ENCODE measurements around the gene AARS2.
A peak's percentile ranks its signal among the peaks of the same experiment; 100 is the strongest.

The AARS2 gene

GRCh38 chr6:44342052-44342451 is 28.9 kb upstream of the AARS2 start:
- H3K9ac ChIP-seq = no peak overlapping the region
- TF ChIP-seq, protein P1, sequence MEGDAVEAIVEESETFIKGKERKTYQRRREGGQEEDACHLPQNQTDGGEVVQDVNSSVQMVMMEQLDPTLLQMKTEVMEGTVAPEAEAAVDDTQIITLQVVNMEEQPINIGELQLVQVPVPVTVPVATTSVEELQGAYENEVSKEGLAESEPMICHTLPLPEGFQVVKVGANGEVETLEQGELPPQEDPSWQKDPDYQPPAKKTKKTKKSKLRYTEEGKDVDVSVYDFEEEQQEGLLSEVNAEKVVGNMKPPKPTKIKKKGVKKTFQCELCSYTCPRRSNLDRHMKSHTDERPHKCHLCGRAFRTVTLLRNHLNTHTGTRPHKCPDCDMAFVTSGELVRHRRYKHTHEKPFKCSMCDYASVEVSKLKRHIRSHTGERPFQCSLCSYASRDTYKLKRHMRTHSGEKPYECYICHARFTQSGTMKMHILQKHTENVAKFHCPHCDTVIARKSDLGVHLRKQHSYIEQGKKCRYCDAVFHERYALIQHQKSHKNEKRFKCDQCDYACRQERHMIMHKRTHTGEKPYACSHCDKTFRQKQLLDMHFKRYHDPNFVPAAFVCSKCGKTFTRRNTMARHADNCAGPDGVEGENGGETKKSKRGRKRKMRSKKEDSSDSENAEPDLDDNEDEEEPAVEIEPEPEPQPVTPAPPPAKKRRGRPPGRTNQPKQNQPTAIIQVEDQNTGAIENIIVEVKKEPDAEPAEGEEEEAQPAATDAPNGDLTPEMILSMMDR (IDR thresholded peaks at IDR 0.05) = no peak
- H3K9me3 ChIP-seq (ENCODE audit: control insufficient read depth, low read length) = no peaks in the 10 kb centered on the region
- no peak overlapping the region for H3K27ac ChIP-seq
- no peak overlapping the region for H3K4me3 ChIP-seq (ENCODE audit: low read depth, low read length)
- no peaks in the 10 kb centered on the region for H3K4me1 ChIP-seq
- H3K27me3 ChIP-seq (ENCODE audit: control insufficient read depth, insufficient read depth, low read length) = no peaks in the 10 kb centered on the region
- H2AFZ ChIP-seq = peak overlapping the region; percentile 63
- no peaks in the 10 kb centered on the region for H3K36me3 ChIP-seq (ENCODE audit: control insufficient read depth, insufficient read depth, low read length)
- H3K79me2 ChIP-seq = no peaks in the 10 kb centered on the region
- H3K4me2 ChIP-seq (ENCODE audit: low read length) = no peak overlapping the region

- Histone ChIP-seq H3K9me3 (ENCODE audit: control insufficient read depth, low read length) (no peaks in the 10 kb centered on the region), H3K27me3 (ENCODE audit: control insufficient read depth, insufficient read depth, low read length) (no peaks in the 10 kb centered on the region), H3K4me3 (ENCODE audit: low read depth, low read length) (no peak overlapping the region), H2AFZ (no peak overlapping the region), H3K79me2 (no peaks in the 10 kb centered on the region), H3K36me3 (ENCODE audit: control insufficient read depth, insufficient read depth, low read length) (no peaks in the 10 kb centered on the region), H3K27ac (no peak overlapping the region), H3K4me1 (no peaks in the 10 kb centered on the region), H3K4me2 (ENCODE audit: low read length) (no peak overlapping the region), H3K9ac (no peak overlapping the region)
- TF ChIP-seq, protein P1 (IDR thresholded peaks at IDR 0.05) = no peak
Measured at GRCh38 chr6:44341095-44341890, 28.1 kb upstream of the AARS2 start.

- Histone ChIP-seq H3K79me2 (no peaks in the 10 kb centered on the region), H3K36me3 (ENCODE audit: control insufficient read depth, insufficient read depth, low read length) (no peaks in the 10 kb centered on the region), H3K9me3 (ENCODE audit: control insufficient read depth, low read length) (no peaks in the 10 kb centered on the region), H3K27me3 (ENCODE audit: control insufficient read depth, insufficient read depth, low read length) (no peaks in the 10 kb centered on the region), H3K4me1 (no peaks in the 10 kb centered on the region), H3K27ac (no peak overlapping the region), H2AFZ (no peak overlapping the region), H3K9ac (no peak overlapping the region), H3K4me3 (ENCODE audit: low read depth, low read length) (no peak overlapping the region), H3K4me2 (ENCODE audit: low read length) (no peak overlapping the region)
- TF ChIP-seq, protein P1 (IDR thresholded peaks at IDR 0.05) = no peak
Measured at GRCh38 chr6:44339763-44340625, 26.8 kb upstream of the AARS2 start.

DNA sequence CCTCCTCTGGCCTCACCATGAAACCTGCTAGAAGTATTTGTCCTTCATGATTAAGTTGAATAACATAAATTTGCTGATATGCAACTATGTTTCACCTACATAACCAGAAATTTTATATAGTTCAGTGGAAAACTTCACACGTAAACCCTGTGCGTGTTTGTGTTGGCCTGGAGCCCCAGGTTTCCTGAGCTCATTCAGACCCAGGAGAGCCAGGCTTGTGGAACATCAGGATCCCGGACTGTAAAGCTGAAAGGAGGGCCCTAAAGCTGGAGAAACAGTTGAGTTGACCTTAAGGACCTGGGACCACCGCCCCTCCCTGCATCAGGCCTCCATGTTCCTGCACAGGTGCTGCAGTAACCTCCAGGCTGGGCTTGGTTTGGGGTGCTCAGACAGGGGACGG is 26.2 kb upstream of the AARS2 start:
- H3K9ac ChIP-seq = no peak overlapping the region
- H3K4me3 ChIP-seq (ENCODE audit: low read depth, low read length) = no peak overlapping the region
- TF ChIP-seq, protein P1 (IDR thresholded peaks at IDR 0.05) = no peak
- H3K27ac ChIP-seq = no peak overlapping the region
- H3K4me2 ChIP-seq (ENCODE audit: low read length) = no peak overlapping the region
- H3K9me3 ChIP-seq (ENCODE audit: control insufficient read depth, low read length) = no peaks in the 10 kb centered on the region
- no peaks in the 10 kb centered on the region for H3K27me3 ChIP-seq (ENCODE audit: control insufficient read depth, insufficient read depth, low read length)
- H3K79me2 ChIP-seq = no peaks in the 10 kb centered on the region
- no peaks in the 10 kb centered on the region for H3K4me1 ChIP-seq
- no peaks in the 10 kb centered on the region for H3K36me3 ChIP-seq (ENCODE audit: control insufficient read depth, insufficient read depth, low read length)
- H2AFZ ChIP-seq = no peak overlapping the region
